MCF 10A (cell line): ENCODE data around the gene MYLK. TPM values are rescaled to one million over a fixed set of nuclear protein-coding genes. Genes with fewer than 3 reads are reported as not detected.

Source experiments
- BruUV-seq: library from RNA; stranded (reverse); fragments of 400-500 nt; replicated peaks from 2 replicates; lab custom pipeline; 2021; lab: Mats Ljungman, UMichigan
- CTCF ChIA-PET: fragments of 300-600 bp; sonication (Branson Sonifier 250); formaldehyde crosslinking; extraction: SDS; loops from one replicate; lab custom pipeline; 2021; ENCODE audit warnings: antibody characterized with exemption, inconsistent platforms; lab: Yijun Ruan, JAX
- POLR2A ChIA-PET: fragments of 300-600, 350-650 bp; sonication (Branson Sonifier 250); formaldehyde crosslinking; extraction: SDS; loops from one replicate; lab custom pipeline; 2020; ENCODE audit warnings: antibody characterized with exemption, inconsistent platforms; lab: Yijun Ruan, JAX
- DNase-seq: peaks from one replicate; pipeline ENCODE4 v3.0.0-alpha.2; 2018; ENCODE audit not compliant: unreplicated experiment
- H3K27ac Mint-ChIP-seq: one replicate; pipeline ENCODE4 v1.8.0; 2022; ENCODE audit warnings: mild to moderate bottlenecking, low read depth, mixed read lengths; ENCODE audit not compliant: unreplicated experiment
- H3K27me3 Mint-ChIP-seq: one replicate; pipeline ENCODE4 v1.8.0; 2022; ENCODE audit warnings: mixed read lengths; ENCODE audit not compliant: insufficient read depth, unreplicated experiment
- H3K36me3 Mint-ChIP-seq: one replicate; pipeline ENCODE4 v1.8.0; 2022; ENCODE audit warnings: mild to moderate bottlenecking, moderate library complexity, mixed read lengths; ENCODE audit not compliant: insufficient read depth, unreplicated experiment
- H3K4me1 Mint-ChIP-seq: one replicate; pipeline ENCODE4 v1.8.0; 2022; ENCODE audit warnings: mixed read lengths; ENCODE audit not compliant: insufficient read depth, unreplicated experiment
- H3K4me3 Mint-ChIP-seq: one replicate; pipeline ENCODE4 v1.8.0; 2022; ENCODE audit warnings: mild to moderate bottlenecking, moderate library complexity, mixed read lengths; ENCODE audit not compliant: unreplicated experiment
- H3K9me3 Mint-ChIP-seq: one replicate; pipeline ENCODE4 v1.8.0; 2022; ENCODE audit warnings: mixed read lengths; ENCODE audit not compliant: unreplicated experiment
- intact Hi-C: fragments of 100-400 bp; cut with micrococcal nuclease; formaldehyde crosslinking; loops from 2 replicates; pipeline ENCODE4 v1.14.1; 2022
- total RNA-seq: library from RNA; stranded (reverse); gene quantifications from 2 replicates; pipeline ENCODE4 v1.2.3, GENCODE V29; 2022
- TF ChIP-seq, protein P1 (sequence below): fragments of 200-600 bp; IDR thresholded peaks from one replicate; pipeline ENCODE4 v1.8.0; 2022; ENCODE audit warnings: antibody characterized with exemption, mild to moderate bottlenecking; ENCODE audit not compliant: unreplicated experiment

The MYLK gene
- total RNA-seq, 1 experiment from 2014 or later = 2.3 TPM

- TF ChIP-seq, protein P1, sequence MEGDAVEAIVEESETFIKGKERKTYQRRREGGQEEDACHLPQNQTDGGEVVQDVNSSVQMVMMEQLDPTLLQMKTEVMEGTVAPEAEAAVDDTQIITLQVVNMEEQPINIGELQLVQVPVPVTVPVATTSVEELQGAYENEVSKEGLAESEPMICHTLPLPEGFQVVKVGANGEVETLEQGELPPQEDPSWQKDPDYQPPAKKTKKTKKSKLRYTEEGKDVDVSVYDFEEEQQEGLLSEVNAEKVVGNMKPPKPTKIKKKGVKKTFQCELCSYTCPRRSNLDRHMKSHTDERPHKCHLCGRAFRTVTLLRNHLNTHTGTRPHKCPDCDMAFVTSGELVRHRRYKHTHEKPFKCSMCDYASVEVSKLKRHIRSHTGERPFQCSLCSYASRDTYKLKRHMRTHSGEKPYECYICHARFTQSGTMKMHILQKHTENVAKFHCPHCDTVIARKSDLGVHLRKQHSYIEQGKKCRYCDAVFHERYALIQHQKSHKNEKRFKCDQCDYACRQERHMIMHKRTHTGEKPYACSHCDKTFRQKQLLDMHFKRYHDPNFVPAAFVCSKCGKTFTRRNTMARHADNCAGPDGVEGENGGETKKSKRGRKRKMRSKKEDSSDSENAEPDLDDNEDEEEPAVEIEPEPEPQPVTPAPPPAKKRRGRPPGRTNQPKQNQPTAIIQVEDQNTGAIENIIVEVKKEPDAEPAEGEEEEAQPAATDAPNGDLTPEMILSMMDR = no peak
- intact Hi-C loops = no loop called here
- no peak for DNase-seq
- ChIA-PET POLR2A (no interaction called here), CTCF (interaction anchor here (0.6 kb wide), 1 partner anchor 147 kb away, joined by 3 read pairs; no protein-coding TSS in a partner anchor)
- Mint-ChIP-seq H3K4me1 (peaks cover 27% of the 10 kb centered on the region), H3K9me3 (no peaks in the 10 kb centered on the region), H3K4me3 (no peak overlapping the region), H3K36me3 (peaks cover 12% of the 10 kb centered on the region), H3K27me3 (no peaks in the 10 kb centered on the region), H3K27ac (no peak overlapping the region)
- BruUV-seq = no TSS peak
These were observed 128.6 kb downstream of the MYLK start for GRCh38 chr3:123755501-123755900.

DNA sequence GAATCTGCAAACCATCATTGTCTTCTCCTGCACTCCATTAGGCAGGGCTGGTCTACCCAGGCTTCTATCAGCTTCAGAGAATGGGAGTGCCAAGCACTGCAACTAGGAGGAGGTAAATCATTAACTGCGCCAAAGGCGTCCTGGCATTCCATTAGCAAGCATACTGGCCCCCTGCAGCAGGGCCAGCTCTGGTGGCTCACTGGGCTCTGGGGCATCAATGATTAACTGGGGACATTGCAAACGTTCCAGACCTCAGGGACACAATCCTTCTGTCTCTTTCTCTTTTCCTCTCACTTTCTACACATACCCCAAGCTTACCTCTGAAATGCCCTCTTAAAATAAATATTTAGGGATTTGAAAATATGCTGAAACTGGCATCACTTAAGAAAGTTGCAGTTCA is 129.0 kb downstream of the MYLK start:
- no peak overlapping the region for H3K4me3 Mint-ChIP-seq
- BruUV-seq = no TSS peak
- no peaks in the 10 kb centered on the region for H3K9me3 Mint-ChIP-seq
- H3K27me3 Mint-ChIP-seq = no peaks in the 10 kb centered on the region
- TF ChIP-seq, protein P1 = no peak
- DNase-seq = no peak
- H3K4me1 Mint-ChIP-seq = peaks cover 31% of the 10 kb centered on the region
- intact Hi-C loops = no loop called here
- ChIA-PET CTCF (interaction anchor here (0.6 kb wide), 1 partner anchor 146 kb away, joined by 3 read pairs; no protein-coding TSS in a partner anchor), POLR2A (no interaction called here)
- H3K36me3 Mint-ChIP-seq = peaks cover 12% of the 10 kb centered on the region
- H3K27ac Mint-ChIP-seq = no peak overlapping the region

DNA sequence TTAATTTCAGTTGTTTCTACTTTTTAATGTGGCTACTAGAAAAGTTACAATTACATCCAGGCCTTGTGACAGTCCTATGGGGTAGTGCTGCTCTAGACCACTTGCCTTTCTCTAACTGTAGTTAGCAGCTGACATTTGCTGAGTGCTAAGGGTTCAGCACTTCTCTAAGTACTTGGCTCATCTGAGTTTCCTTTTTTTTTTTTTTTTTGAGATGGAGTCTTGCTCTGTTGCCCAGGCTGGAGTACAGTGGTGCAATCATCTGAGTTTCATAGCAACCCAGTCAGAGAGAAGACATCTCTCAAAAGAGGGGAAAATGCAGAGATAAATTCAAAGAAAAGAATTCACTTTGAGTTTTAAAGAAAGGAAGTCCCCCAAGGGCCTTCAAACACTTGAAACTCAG is 130.8 kb downstream of the MYLK start:
- intact Hi-C loops = no loop called here
- BruUV-seq = no TSS peak
- POLR2A ChIA-PET = no interaction called here
- H3K27me3 Mint-ChIP-seq = no peaks in the 10 kb centered on the region
- no peak overlapping the region for H3K4me3 Mint-ChIP-seq
- DNase-seq = no peak
- CTCF ChIA-PET = interaction anchor here (0.5 to 1.0 kb wide), 3 partner anchors 30 to 1907 kb away, joined by 3 to 5 read pairs (median 4); no protein-coding TSS in a partner anchor
- H3K9me3 Mint-ChIP-seq = no peaks in the 10 kb centered on the region
- TF ChIP-seq, protein P1 = no peak
- no peak overlapping the region for H3K27ac Mint-ChIP-seq
- H3K36me3 Mint-ChIP-seq = peaks cover 10% of the 10 kb centered on the region
- H3K4me1 Mint-ChIP-seq = peaks cover 41% of the 10 kb centered on the region

- Mint-ChIP-seq H3K36me3 (peaks cover 10% of the 10 kb centered on the region), H3K27ac (peak overlapping the region; percentile 69), H3K9me3 (no peaks in the 10 kb centered on the region), H3K27me3 (no peaks in the 10 kb centered on the region), H3K4me1 (peaks cover 31% of the 10 kb centered on the region), H3K4me3 (no peak overlapping the region)
- ChIA-PET CTCF (interaction anchor here (1.0 kb wide), 2 partner anchors 29 to 33 kb away, joined by 3 to 4 read pairs; no protein-coding TSS in a partner anchor), POLR2A (no interaction called here)
- TF ChIP-seq, protein P1 = no peak
- DNase-seq = no peak
- intact Hi-C loops = no loop called here
- no TSS peak for BruUV-seq
These were observed 131.9 kb downstream of the MYLK start for GRCh38 chr3:123752228-123752627.
